GM04503 (cell line): Measurements from ENCODE around the gene DNTTIP2.
"Not testable (repeated sequence)": the region's sequence is repeated elsewhere in the genome, so short reads cannot be mapped to it uniquely, and the experiment has no call there.

Source experiments
- DNase-seq: peaks from one replicate; pipeline ENCODE4 v3.0.0-alpha.2; 2012; ENCODE audit warnings: low read depth

Gene DNTTIP2

DNA sequence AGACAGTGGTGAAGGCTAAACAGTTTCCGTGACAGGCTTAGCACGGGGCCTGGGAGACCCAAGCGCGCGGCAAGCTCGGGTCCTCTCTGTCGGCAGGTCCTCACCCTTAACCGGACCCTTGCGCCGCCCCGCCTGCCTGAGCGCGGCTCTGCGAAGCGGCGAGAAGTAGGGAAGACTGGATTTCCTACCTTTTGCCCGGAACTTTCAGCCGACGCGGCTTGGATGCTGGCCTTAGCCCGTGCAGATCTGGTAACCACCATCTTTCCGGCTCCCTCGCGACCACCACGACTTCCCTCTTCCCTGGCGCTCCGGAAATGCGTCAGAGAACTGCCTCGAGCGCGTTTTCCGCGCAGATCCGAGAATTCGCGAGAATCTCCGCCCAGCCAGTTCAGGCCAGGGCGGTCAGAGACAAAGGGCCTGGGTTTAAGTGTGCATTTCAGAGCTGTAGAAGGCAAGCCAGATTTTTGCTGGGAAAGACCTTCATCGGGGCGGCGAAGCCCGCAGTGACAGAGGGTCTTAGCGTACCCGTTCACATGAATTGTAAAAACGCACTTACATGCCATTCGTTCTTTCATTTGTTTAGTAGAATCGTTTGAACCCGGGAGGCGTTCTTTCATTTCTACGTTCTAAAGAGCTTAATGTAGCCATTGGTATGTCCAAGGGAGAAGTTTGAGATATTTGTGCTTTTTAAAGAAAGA lies at the start of gene DNTTIP2:
Gene DNTTIP2 (minus strand): TSS at position 318 of the 698 bp plus-strand sequence. CDS start 58 bp downstream, at position 260.
- DNase-seq: peak; percentile 58

- no peak for DNase-seq
Measured at GRCh38 chr1:93925206-93925605, 46.2 kb upstream of the DNTTIP2 start.

- DNase-seq: no peak
Measured at GRCh38 chr1:93919780-93920179, 40.8 kb upstream of the DNTTIP2 start.

DNA sequence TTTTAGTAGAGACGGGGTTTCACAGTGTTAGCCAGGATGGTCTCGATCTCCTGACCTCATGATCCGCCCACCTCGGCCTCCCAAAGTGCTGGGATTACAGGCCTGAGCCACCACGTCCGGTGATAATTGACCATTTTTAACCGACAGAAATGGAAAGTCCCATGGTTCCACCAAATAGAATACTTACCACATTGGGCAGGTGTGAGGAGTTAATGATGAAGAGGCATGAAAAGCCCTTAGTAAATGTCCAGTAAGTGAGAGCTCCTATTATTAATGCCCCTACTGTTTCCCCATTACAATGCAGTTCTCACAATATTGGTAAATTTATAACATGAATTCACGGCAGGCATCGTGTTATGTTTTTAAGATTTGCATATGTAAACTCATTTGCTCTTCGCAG lies 38.3 kb upstream of the DNTTIP2 start:
- no peak for DNase-seq

GRCh38 chr1:93910880-93911279 lies 31.9 kb upstream of the DNTTIP2 start:
- DNase-seq: not testable (repeated sequence)

GRCh38 chr1:93910305-93910704 lies 31.3 kb upstream of the DNTTIP2 start:
- DNase-seq: no peak

GRCh38 chr1:93909146-93910050 lies 30.4 kb upstream of the DNTTIP2 start, which contains the start of gene GCLM:
TSS of gene GCLM (minus strand) at chr1:93909430. CDS start at chr1:93909163, 267 bp downstream.
- DNase-seq: peak; percentile 65

DNA sequence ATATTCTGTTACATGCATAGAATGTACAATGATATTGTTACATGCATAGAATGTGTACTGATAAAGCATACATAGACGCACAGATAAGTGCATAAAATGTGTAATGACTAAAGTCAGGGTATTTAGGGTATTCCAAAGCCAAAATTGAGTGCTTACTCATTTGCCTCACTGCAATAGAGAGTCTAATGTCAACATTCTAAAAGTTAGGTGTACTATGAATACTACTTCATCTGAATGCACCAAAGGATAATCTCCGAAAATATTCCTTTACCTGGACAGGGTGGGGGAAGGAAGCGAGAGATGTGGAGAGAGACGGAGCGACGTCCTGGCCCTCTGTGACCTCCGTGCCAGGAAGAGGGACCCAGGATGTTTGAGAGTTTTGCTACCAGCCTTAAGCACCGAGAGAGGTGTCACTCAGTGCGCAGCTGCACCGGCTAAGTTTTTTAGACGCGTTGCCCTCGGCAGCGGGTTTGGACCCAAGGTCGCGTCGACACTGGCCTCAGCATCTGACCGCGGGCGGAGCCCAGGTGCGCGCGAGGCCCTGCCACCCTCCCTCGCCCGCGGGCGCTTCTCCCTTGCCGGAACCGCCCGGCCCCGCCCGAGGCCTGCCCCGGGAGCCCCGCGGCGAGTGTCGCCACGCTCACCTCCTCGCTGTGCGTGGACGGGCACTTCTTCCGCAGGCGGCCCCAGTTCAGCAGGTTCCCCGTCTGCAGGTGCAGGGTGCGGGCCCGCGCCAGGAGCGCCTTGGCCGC lies 29.6 kb upstream of the DNTTIP2 start:
- no peak for DNase-seq

DNA sequence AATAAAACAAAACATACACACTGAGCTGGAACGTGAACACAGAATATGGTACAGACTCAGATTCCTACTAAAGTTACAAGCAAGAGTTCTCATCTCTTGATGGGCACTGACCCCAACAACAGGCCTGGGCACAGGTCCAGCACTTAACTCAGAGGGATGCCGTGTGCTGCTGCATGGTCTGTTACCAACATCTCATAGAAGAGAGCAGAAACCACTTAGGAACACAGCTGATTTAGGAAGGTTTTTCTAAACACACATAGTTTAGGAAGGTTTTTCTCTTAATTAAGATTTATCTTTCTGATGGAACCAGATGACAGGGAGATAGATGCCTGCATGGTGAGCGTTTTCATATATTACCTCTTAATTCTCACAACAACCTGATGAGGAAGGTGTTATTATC lies 28.7 kb upstream of the DNTTIP2 start:
- DNase-seq: no peak

GRCh38 chr1:93906480-93906879 lies 27.5 kb upstream of the DNTTIP2 start:
- DNase-seq: no peak

- DNase-seq: peak; percentile 63
Measured at GRCh38 chr1:93905734-93906133, 26.7 kb upstream of the DNTTIP2 start.

GRCh38 chr1:93905051-93905450 lies 26.0 kb upstream of the DNTTIP2 start:
- no peak for DNase-seq

GRCh38 chr1:93904228-93904627 lies 25.2 kb upstream of the DNTTIP2 start:
- DNase-seq: no peak

DNA sequence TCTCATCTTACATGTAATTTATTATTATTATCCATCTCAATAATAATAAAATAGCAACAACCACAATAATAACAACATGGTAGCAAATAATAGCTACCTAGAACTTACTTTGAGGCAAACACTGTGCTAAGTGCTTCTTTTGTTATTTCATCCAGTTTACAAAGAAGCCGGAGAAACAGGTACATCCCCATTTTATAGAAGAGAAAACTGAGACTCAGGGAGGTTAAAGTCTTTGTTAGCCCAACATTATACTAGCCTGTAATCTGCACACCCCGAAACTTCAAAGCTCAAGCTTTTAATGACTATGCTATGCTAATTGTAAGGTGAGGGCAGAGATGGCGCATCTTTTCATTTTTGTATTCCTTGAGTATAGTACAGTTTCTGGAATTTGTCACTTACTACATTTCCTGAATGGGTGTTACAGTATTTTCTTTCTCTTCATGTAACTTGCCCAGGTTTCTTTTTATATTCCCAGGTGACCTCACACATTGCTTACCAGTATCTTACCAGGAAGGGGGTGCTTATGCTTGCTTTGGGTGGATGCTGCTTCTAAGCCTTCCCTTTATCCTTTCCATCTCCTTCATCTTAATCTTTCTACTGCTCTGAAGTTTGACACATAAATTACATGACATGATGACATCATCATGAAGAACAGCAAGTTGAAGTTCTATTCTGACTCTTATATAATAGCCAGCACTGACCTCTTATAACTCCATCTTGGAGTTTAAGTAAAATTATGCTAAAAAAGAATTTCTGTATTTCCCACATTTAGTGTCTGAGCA lies 21.9 kb upstream of the DNTTIP2 start:
- no peak for DNase-seq

DNA sequence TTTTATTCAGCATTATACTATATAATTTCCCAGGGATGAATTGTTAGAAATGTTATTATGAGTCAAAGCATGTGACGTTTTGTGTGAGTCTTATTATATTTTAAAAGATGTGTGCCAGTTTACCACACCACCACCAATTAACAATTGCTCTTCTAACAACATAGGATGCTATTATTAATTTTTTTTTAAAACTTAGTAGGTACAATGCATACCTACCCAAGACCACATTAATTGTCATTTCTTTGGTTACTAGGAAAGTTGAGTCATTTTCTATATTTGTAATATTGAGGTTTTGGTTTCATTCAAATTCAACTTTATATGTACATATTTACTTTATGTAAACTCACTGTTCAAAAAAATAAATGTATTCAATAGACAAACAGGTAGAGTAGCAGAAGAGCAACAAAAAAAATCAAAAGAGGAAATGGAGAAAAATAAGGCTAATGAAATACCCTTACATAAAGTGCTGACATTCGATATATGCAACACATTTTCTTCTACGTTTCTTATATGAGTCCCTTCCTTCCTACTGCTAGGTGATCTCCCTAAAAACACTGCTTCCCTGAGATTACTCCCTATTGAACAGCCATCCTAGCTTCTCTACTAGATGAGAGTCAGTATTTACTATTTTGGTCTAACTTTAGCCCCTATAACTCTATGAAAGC lies 20.7 kb upstream of the DNTTIP2 start:
- DNase-seq: no peak

- no peak for DNase-seq
Measured at GRCh38 chr1:93888900-93889299, 9.9 kb upstream of the DNTTIP2 start.

- DNase-seq: no peak
Measured at GRCh38 chr1:93882269-93882668, 3.3 kb upstream of the DNTTIP2 start.

GRCh38 chr1:93880731-93881130 lies 1.7 kb upstream of the DNTTIP2 start:
- DNase-seq: no peak

DNA sequence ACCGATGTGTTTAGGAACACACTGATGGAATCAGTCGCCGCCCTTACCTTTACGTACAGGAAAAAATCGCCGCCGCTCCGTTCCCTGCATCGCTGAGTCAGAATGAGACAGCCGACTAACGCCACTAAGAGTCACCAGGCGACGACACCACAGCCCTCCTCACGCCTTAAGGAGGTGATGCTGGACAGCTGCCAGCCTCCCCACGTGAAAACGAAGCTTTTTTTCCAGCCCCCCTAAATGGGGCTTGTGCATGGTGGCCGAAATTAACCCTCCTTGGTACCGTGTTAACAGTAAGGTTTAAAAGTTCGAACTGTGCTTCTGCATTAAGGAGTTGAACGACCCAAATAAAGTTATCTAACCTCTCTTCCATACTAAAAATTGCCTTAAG lies 511 bp downstream of the DNTTIP2 start:
- DNase-seq: peak; percentile 4

DNA sequence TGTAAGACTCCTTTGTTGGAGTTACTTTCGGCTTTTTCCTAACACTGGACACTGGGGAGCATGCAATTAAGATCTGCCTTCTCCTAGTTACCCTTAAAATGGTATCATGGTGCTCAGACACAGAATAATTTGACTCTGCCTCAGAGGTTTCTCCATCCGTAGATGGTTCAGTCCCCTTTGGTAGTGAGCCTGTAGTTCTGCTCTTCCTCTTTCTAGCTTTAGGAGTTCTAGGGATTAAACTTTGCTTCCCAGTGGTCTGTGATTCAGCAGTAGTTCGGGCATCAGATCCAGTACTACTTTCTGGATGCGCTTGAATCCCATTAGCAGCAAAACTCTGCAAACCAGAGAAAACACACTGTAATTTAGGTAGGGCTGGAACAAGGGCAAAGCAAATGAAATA lies 1.5 kb downstream of the DNTTIP2 start:
- no peak for DNase-seq

- no peak for DNase-seq
Measured at GRCh38 chr1:93876244-93876643, 2.8 kb downstream of the DNTTIP2 start.
